HepG2 (cell line): ENCODE results near the gene SKIC2. TPM values are rescaled to one million over a fixed set of nuclear protein-coding genes. Genes with fewer than 3 reads are reported as not detected.

ENCODE experiments used
- GMEB2 ChIP-seq: IDR thresholded peaks from 2 replicates; pipeline ENCODE4 v1.6.1; 2016; ENCODE audit warnings: missing biosample characterization, missing genetic modification reagents, low read depth
- HES4 ChIP-seq: sonication (generic); formaldehyde crosslinking; IDR thresholded peaks from 2 replicates; pipeline ENCODE4 v1.9.0; 2021; ENCODE audit warnings: mild to moderate bottlenecking, missing genetic modification reagents, borderline replicate concordance
- HIVEP1 ChIP-seq: sonication (generic); formaldehyde crosslinking; IDR thresholded peaks from 2 replicates; pipeline ENCODE4 v1.4.0; 2020; ENCODE audit warnings: mild to moderate bottlenecking, missing genetic modification reagents
- KDM5A ChIP-seq: fragments of 200-600 bp; sonication (generic); IDR thresholded peaks from 2 replicates; pipeline ENCODE4 v1.7.0; 2018; ENCODE audit warnings: antibody characterized with exemption, mild to moderate bottlenecking, low read length, borderline replicate concordance
- KLF12 ChIP-seq: sonication (generic); formaldehyde crosslinking; IDR thresholded peaks from 2 replicates; pipeline ENCODE4 v1.4.0; 2020; ENCODE audit warnings: missing genetic modification reagents, borderline replicate concordance
- MAFG ChIP-seq: sonication (generic); formaldehyde crosslinking; IDR thresholded peaks from 2 replicates; pipeline ENCODE4 v1.5.1; 2020; ENCODE audit warnings: mild to moderate bottlenecking, missing genetic modification reagents
- MYNN ChIP-seq: sonication (generic); formaldehyde crosslinking; IDR thresholded peaks from 2 replicates; pipeline ENCODE4 v1.4.0; 2020; ENCODE audit warnings: mild to moderate bottlenecking, low read depth, missing genetic modification reagents
- NFE2 ChIP-seq: sonication (generic); formaldehyde crosslinking; IDR thresholded peaks from 2 replicates; pipeline ENCODE4 v1.4.0; 2020; ENCODE audit warnings: missing genetic modification reagents
- NR2F6 ChIP-seq, 2 experiments: IDR thresholded peaks; 2 replicates each; pipeline ENCODE4 v1.6.1; 2016; ENCODE audit warnings: antibody characterized with exemption in 1 of 2, mild to moderate bottlenecking in 1 of 2
- RBM22 ChIP-seq: fragments of 200-400 bp; formaldehyde crosslinking; optimal IDR thresholded peaks from 2 replicates; pipeline ENCODE3; 2017; ENCODE audit warnings: mild to moderate bottlenecking, low read length, moderate library complexity
- RNF2 ChIP-seq: fragments of 450-650 bp; conservative IDR thresholded peaks from 2 replicates; pipeline ENCODE4 v1.6.1; 2016; ENCODE audit warnings: low read depth
- SP4 ChIP-seq: sonication (generic); formaldehyde crosslinking; IDR thresholded peaks from 2 replicates; pipeline ENCODE4 v1.8.1; 2023; ENCODE audit warnings: mild to moderate bottlenecking, missing genetic modification reagents
- TBX2 ChIP-seq: sonication (generic); formaldehyde crosslinking; IDR thresholded peaks from 2 replicates; pipeline ENCODE4 v1.5.0; 2020; ENCODE audit warnings: missing genetic modification reagents, mild to moderate bottlenecking, borderline replicate concordance
- TEF ChIP-seq: sonication (generic); formaldehyde crosslinking; IDR thresholded peaks from 2 replicates; pipeline ENCODE4 v1.5.0; 2020; ENCODE audit warnings: missing genetic modification reagents
- TGIF2 ChIP-seq: IDR thresholded peaks from 2 replicates; pipeline ENCODE4 v1.6.1; 2016; ENCODE audit warnings: control low read depth, missing compliant biosample characterization
- ZBTB21 ChIP-seq: sonication (generic); formaldehyde crosslinking; IDR thresholded peaks from 2 replicates; pipeline ENCODE4 v1.4.0; 2020; ENCODE audit warnings: missing genetic modification reagents
- ZFP90 ChIP-seq: sonication (generic); formaldehyde crosslinking; IDR thresholded peaks from 2 replicates; pipeline ENCODE4 v1.8.0; 2022; ENCODE audit warnings: missing genetic modification reagents, mild to moderate bottlenecking, inconsistent platforms, borderline replicate concordance
- ZNF10 ChIP-seq: sonication (generic); formaldehyde crosslinking; IDR thresholded peaks from 2 replicates; pipeline ENCODE4 v1.4.0; 2020; ENCODE audit warnings: mild to moderate bottlenecking, low read depth, missing genetic modification reagents, borderline replicate concordance
- ZNF275 ChIP-seq: sonication (generic); formaldehyde crosslinking; IDR thresholded peaks from 2 replicates; pipeline ENCODE4 v1.8.0; 2022; ENCODE audit warnings: missing genetic modification reagents, mild to moderate bottlenecking, inconsistent platforms, borderline replicate concordance
- ZNF292 ChIP-seq: sonication (generic); formaldehyde crosslinking; IDR thresholded peaks from 2 replicates; pipeline ENCODE4 v1.8.1; 2022; ENCODE audit warnings: mild to moderate bottlenecking, low read depth, missing genetic modification reagents, borderline replicate concordance
- ZNF704 ChIP-seq: sonication (generic); formaldehyde crosslinking; IDR thresholded peaks from 2 replicates; pipeline ENCODE4 v1.8.1; 2023; ENCODE audit warnings: mild to moderate bottlenecking, inconsistent platforms, moderate library complexity, missing genetic modification reagents, borderline replicate concordance
- ZNF747 ChIP-seq: sonication (generic); formaldehyde crosslinking; IDR thresholded peaks from 2 replicates; pipeline ENCODE4 v1.8.1; 2023; ENCODE audit warnings: missing genetic modification reagents, mild to moderate bottlenecking, borderline replicate concordance
- ZXDC ChIP-seq: sonication (generic); formaldehyde crosslinking; IDR thresholded peaks from 2 replicates; pipeline ENCODE4 v1.5.0; 2020; ENCODE audit warnings: mild to moderate bottlenecking, missing genetic modification reagents
- polyA plus RNA-seq, 8 experiments: library from polyadenylated mRNA; depleted of rRNA in 3 of 8; stranded (reverse) in 7 of 8; unstranded in 1 of 8; fragments of >200 nt; fragmentation: Illumina TruSeq in 4 of 8; extraction: Trizol in 4 of 8; gene quantifications; 2 replicates each; pipeline versions ENCODE4 v1.2.1 to v1.2.3, GENCODE V29; 2011 to 2016; ENCODE audit warnings: low read depth in 4 of 8, missing spikeins in 1 of 8, mixed read lengths in 1 of 8; ENCODE audit not compliant: insufficient read depth in 1 of 8
- total RNA-seq, 5 experiments: library from RNA; depleted of rRNA; stranded (reverse); fragments of >200 nt; fragmentation: Illumina TruSeq; extraction: Trizol; gene quantifications; 2 replicates each; pipeline ENCODE4 v1.2.3, GENCODE V29; 2016; ENCODE audit warnings: low read depth in 1 of 5

SKIC2 gene
- total and polyA plus RNA-seq, 2 of the 13 experiments (the other 11 are each of a cell fraction or from before 2014, with no cell fraction given): 67.1 to 68.4 TPM

GRCh38 chr6:31972709-31973350, 13.9 kb downstream of the SKIC2 start (continued):
- TF ChIP-seq ZXDC (CRISPR knock-in tag): no peak
- TF ChIP-seq ZNF10 (CRISPR knock-in tag): no peak
- 0 out of 2 replicates have a peak, but pooled peaks have one; percentile 46 for TF ChIP-seq RNF2
- no peak for TF ChIP-seq MAFG (CRISPR knock-in tag)
- TF ChIP-seq TGIF2 (CRISPR knock-in tag): no peak
- TF ChIP-seq KLF12 (CRISPR knock-in tag): no peak
- TF ChIP-seq HES4 (CRISPR knock-in tag): no peak
- no peak for TF ChIP-seq RBM22
- no peak for TF ChIP-seq TEF (CRISPR knock-in tag)
- TF ChIP-seq HIVEP1 (CRISPR knock-in tag): no peak
- no peak; the same call in 1 of the 2 replicates for TF ChIP-seq ZNF275 (CRISPR knock-in tag)
- no peak for TF ChIP-seq KDM5A
- no peak; the same call in 1 of the 2 replicates for TF ChIP-seq NR2F6 (IDR thresholded peaks at IDR 0.05)
- TF ChIP-seq NR2F6 (CRISPR knock-in tag; IDR thresholded peaks at IDR 0.05): no peak
- TF ChIP-seq ZBTB21 (CRISPR knock-in tag): no peak
- no peak for TF ChIP-seq SP4
- no peak for TF ChIP-seq MYNN (CRISPR knock-in tag)
- no peak for TF ChIP-seq GMEB2 (CRISPR knock-in tag)
- no peak for TF ChIP-seq ZNF747 (CRISPR knock-in tag)
- TF ChIP-seq NFE2: no peak
- no peak for TF ChIP-seq ZNF704 (CRISPR knock-in tag)
- no peak for TF ChIP-seq TBX2 (CRISPR knock-in tag)
- TF ChIP-seq ZNF292 (CRISPR knock-in tag): 0 out of 2 replicates have a peak, but pooled peaks have one; percentile 62
- no peak; the same call in 1 of the 2 replicates for TF ChIP-seq ZFP90 (CRISPR knock-in tag)
